Type B pancreatic cell (in vitro differentiated cells): ENCODE data around the gene CDCA3. TPM values are rescaled to one million over a fixed set of nuclear protein-coding genes. Genes with fewer than 3 reads are reported as not detected.
"Not testable (repeated sequence)": the region's sequence is repeated elsewhere in the genome, so short reads cannot be mapped to it uniquely, and the experiment has no call there.

Experiments
- DNase-seq: peaks from one replicate; pipeline ENCODE4 v3.0.0; 2021; ENCODE audit warnings: mixed read lengths; ENCODE audit not compliant: unreplicated experiment; ENCODE audit errors: extremely low spot score
- H3K27ac Mint-ChIP-seq: 2 replicates; pipeline ENCODE4 v1.8.0; 2021; ENCODE audit warnings: mild to moderate bottlenecking, mixed read lengths
- H3K27me3 Mint-ChIP-seq: 2 replicates; pipeline ENCODE4 v1.8.0; 2021; ENCODE audit warnings: mixed read lengths
- H3K36me3 Mint-ChIP-seq: 2 replicates; pipeline ENCODE4 v1.8.0; 2021; ENCODE audit warnings: mixed read lengths
- H3K4me1 Mint-ChIP-seq: one replicate; pipeline ENCODE4 v1.8.0; 2021; ENCODE audit warnings: mixed read lengths; ENCODE audit not compliant: unreplicated experiment
- H3K4me3 Mint-ChIP-seq: 2 replicates; pipeline ENCODE4 v1.8.0; 2021; ENCODE audit warnings: mild to moderate bottlenecking, mixed read lengths
- H3K9me3 Mint-ChIP-seq: 2 replicates; pipeline ENCODE4 v1.8.0; 2021; ENCODE audit warnings: mixed read lengths
- total RNA-seq: library from RNA; stranded (reverse); gene quantifications from 2 replicates; pipeline ENCODE4 v1.2.1, GENCODE V29; 2021; ENCODE audit warnings: low replicate concordance
- TF ChIP-seq, protein P1 (sequence below): fragments of 200-600 bp; sonication (generic); conservative IDR thresholded peaks from 2 replicates; pipeline ENCODE4 v1.5.0; 2021; ENCODE audit warnings: antibody characterized with exemption, mild to moderate bottlenecking

CDCA3 gene
- total RNA-seq, 1 donor from 2014 or later, result 33.5 TPM

GRCh38 chr12:6867413-6868210 lies 16.5 kb upstream of the CDCA3 start, which contains the start of gene TPI1:
TPI1 (plus strand) TSS chr12:6867531; CDS start chr12:6867567, 36 bp downstream.
- TF ChIP-seq, protein P1, sequence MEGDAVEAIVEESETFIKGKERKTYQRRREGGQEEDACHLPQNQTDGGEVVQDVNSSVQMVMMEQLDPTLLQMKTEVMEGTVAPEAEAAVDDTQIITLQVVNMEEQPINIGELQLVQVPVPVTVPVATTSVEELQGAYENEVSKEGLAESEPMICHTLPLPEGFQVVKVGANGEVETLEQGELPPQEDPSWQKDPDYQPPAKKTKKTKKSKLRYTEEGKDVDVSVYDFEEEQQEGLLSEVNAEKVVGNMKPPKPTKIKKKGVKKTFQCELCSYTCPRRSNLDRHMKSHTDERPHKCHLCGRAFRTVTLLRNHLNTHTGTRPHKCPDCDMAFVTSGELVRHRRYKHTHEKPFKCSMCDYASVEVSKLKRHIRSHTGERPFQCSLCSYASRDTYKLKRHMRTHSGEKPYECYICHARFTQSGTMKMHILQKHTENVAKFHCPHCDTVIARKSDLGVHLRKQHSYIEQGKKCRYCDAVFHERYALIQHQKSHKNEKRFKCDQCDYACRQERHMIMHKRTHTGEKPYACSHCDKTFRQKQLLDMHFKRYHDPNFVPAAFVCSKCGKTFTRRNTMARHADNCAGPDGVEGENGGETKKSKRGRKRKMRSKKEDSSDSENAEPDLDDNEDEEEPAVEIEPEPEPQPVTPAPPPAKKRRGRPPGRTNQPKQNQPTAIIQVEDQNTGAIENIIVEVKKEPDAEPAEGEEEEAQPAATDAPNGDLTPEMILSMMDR, result no peak
- Mint-ChIP-seq H3K9me3 (no peaks in the 10 kb centered on the region), H3K36me3 (peaks cover 40% of the 10 kb centered on the region), H3K27me3 (no peaks in the 10 kb centered on the region), H3K4me3 (peak within 1 kb of the TSS; percentile 97), H3K27ac (peak within 1 kb of the TSS; percentile 96), H3K4me1 (peaks cover 27% of the 10 kb centered on the region)
- DNase-seq, result peak; percentile 85

GRCh38 chr12:6866920-6867412 lies 15.9 kb upstream of the CDCA3 start:
- TF ChIP-seq, protein P1, result no peak
- H3K27ac Mint-ChIP-seq, result peak overlapping the region; percentile 96
- no peaks in the 10 kb centered on the region for H3K27me3 Mint-ChIP-seq
- no peak for DNase-seq
- no peaks in the 10 kb centered on the region for H3K9me3 Mint-ChIP-seq
- peak overlapping the region; percentile 97 for H3K4me3 Mint-ChIP-seq
- H3K4me1 Mint-ChIP-seq, result peaks cover 23% of the 10 kb centered on the region
- H3K36me3 Mint-ChIP-seq, result peaks cover 45% of the 10 kb centered on the region

- no peaks in the 10 kb centered on the region for H3K9me3 Mint-ChIP-seq
- H3K4me3 Mint-ChIP-seq, result peak overlapping the region; percentile 97
- no peaks in the 10 kb centered on the region for H3K27me3 Mint-ChIP-seq
- H3K27ac Mint-ChIP-seq, result peak overlapping the region; percentile 96
- peaks cover 18% of the 10 kb centered on the region for H3K4me1 Mint-ChIP-seq
- DNase-seq, result no peak
- TF ChIP-seq, protein P1, result no peak
- peaks cover 46% of the 10 kb centered on the region for H3K36me3 Mint-ChIP-seq
These were observed 15.3 kb upstream of the CDCA3 start for GRCh38 chr12:6866163-6866919.

GRCh38 chr12:6865307-6865706 lies 14.2 kb upstream of the CDCA3 start:
- Mint-ChIP-seq H3K4me3 (peak overlapping the region; percentile 70), H3K4me1 (peaks cover 18% of the 10 kb centered on the region), H3K36me3 (peaks cover 52% of the 10 kb centered on the region)
- not testable (repeated sequence) for H3K27me3 Mint-ChIP-seq, H3K9me3 Mint-ChIP-seq, DNase-seq, H3K27ac Mint-ChIP-seq

DNA sequence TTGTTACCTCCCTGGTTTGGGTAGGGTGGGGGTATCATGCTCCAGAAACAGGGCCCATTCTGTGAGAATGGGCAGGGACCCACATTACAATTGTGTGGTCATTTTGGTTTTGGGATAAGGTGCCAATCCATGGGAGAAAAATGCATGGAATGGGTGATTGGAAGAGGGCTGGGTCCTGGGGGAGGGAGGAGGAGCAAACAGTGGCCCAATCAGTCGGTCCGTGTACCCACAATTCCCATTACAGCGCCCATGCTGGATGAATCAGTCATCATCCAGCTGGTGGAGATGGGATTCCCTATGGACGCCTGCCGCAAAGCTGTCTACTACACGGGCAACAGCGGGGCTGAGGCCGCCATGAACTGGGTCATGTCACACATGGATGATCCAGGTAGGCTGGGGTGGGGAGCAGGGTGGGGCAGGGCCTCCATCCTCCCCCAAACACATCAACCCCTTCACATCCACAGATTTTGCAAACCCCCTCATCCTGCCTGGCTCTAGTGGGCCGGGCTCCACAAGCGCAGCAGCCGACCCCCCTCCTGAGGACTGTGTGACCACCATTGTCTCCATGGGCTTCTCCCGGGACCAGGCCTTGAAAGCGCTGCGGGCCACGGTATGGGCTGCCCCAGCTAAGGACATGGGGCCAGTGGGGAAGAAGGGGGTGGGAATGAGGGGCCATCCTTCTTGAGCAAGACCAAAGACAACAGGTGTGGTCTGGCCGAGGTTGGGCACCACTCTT lies 12.7 kb upstream of the CDCA3 start:
- H3K36me3 Mint-ChIP-seq, result peaks cover 41% of the 10 kb centered on the region

More for the DNA sequence above, 12.7 kb upstream of the CDCA3 start:
- Mint-ChIP-seq H3K27ac (no peak overlapping the region), H3K4me1 (peaks cover 9% of the 10 kb centered on the region), H3K4me3 (no peak overlapping the region), H3K9me3 (no peaks in the 10 kb centered on the region), H3K27me3 (no peaks in the 10 kb centered on the region)
- TF ChIP-seq, protein P1, result no peak
- DNase-seq, result no peak
